Upper lobe of right lung (tissue), 1 donor: ENCODE results near the gene CANT1. TPM values are rescaled to one million over a fixed set of nuclear protein-coding genes. Genes with fewer than 3 reads are reported as not detected.

Experiments
- ATAC-seq: fragments of 200-7000 bp; cut with Tn5 transposase; one replicate; pipeline ENCODE4 v1.9.1; 2020; ENCODE audit warnings: mild to moderate bottlenecking, moderate library complexity
- DNase-seq: peaks from one replicate; pipeline ENCODE4 v3.0.0-alpha.2; 2020
- H3K27ac ChIP-seq: fragments of 200-600 bp; one replicate; pipeline ENCODE4 v1.8.0; 2022
- H3K27me3 ChIP-seq: fragments of 200-600 bp; one replicate; pipeline ENCODE4 v1.8.0; 2022; ENCODE audit warnings: mild to moderate bottlenecking
- H3K36me3 ChIP-seq: fragments of 200-600 bp; one replicate; pipeline ENCODE4 v1.8.0; 2022
- H3K4me1 ChIP-seq: fragments of 200-600 bp; one replicate; pipeline ENCODE4 v1.8.0; 2022
- H3K4me3 ChIP-seq: fragments of 200-600 bp; one replicate; pipeline ENCODE4 v1.8.0; 2022; ENCODE audit warnings: mild to moderate bottlenecking
- H3K9me3 ChIP-seq: fragments of 200-600 bp; one replicate; pipeline ENCODE4 v1.8.0; 2022
- CTCF ChIP-seq: fragments of 200-600 bp; IDR thresholded peaks from one replicate; pipeline ENCODE4 v1.8.0; 2022; ENCODE audit warnings: antibody characterized with exemption
- intact Hi-C: fragments of 100-400 bp; cut with DNase I; formaldehyde crosslinking; loops from one replicate; pipeline ENCODE4 v1.11.0; 2022
- total RNA-seq: library from RNA; stranded (reverse); fragmentation: NEBNext Ultra II Directional; extraction: Animal tissue kit (Norgen Biotek cat#: 25700); gene quantifications from one replicate; pipeline ENCODE4 v1.2.1, GENCODE V29; 2021
- donor health status: DM: no; HTN: yes; CAD: no; lungs with severe emphysema.

Gene CANT1
- total RNA-seq, 1 donor from 2014 or later = 59.6 TPM

- no peak for TF ChIP-seq CTCF
- no peaks in the 10 kb centered on the region for H3K9me3 ChIP-seq
- H3K27ac ChIP-seq = peak overlapping the region; percentile 66
- H3K36me3 ChIP-seq = peaks cover 84% of the 10 kb centered on the region
- no peak overlapping the region for H3K4me3 ChIP-seq
- no peaks in the 10 kb centered on the region for H3K27me3 ChIP-seq
- intact Hi-C loops = no loop called here
- peaks cover 9% of the 10 kb centered on the region for H3K4me1 ChIP-seq
- ATAC-seq (peak; percentile 81), DNase-seq (peak; percentile 80)
Observed at GRCh38 chr17:78995761-78996451, 13.7 kb downstream of the CANT1 start.

GRCh38 chr17:78995022-78995760 lies 14.4 kb downstream of the CANT1 start:
- peak; percentile 64 for DNase-seq
- intact Hi-C loops = no loop called here
- peaks cover 90% of the 10 kb centered on the region for H3K36me3 ChIP-seq

GRCh38 chr17:78993981-78994671 lies 15.4 kb downstream of the CANT1 start:
- Histone ChIP-seq H3K36me3 (peaks cover 85% of the 10 kb centered on the region), H3K27me3 (no peaks in the 10 kb centered on the region), H3K4me3 (no peak overlapping the region), H3K27ac (no peak overlapping the region), H3K9me3 (no peaks in the 10 kb centered on the region), H3K4me1 (peaks cover 9% of the 10 kb centered on the region)
- intact Hi-C loops = no loop called here
- DNase-seq = no peak
- ATAC-seq = no peak
- no peak for TF ChIP-seq CTCF

More at GRCh38 chr17:78995022-78995760, 14.4 kb downstream of the CANT1 start:
- no peak overlapping the region for H3K4me3 ChIP-seq
- ATAC-seq = no peak
- peak overlapping the region; percentile 66 for H3K27ac ChIP-seq
- H3K9me3 ChIP-seq = no peaks in the 10 kb centered on the region
- peaks cover 9% of the 10 kb centered on the region for H3K4me1 ChIP-seq
- TF ChIP-seq CTCF = no peak
- H3K27me3 ChIP-seq = no peaks in the 10 kb centered on the region

GRCh38 chr17:78993241-78993956 lies 16.2 kb downstream of the CANT1 start:
- Histone ChIP-seq H3K27ac (no peak overlapping the region), H3K4me3 (no peak overlapping the region), H3K9me3 (no peaks in the 10 kb centered on the region), H3K36me3 (peaks cover 79% of the 10 kb centered on the region), H3K27me3 (no peaks in the 10 kb centered on the region), H3K4me1 (peaks cover 9% of the 10 kb centered on the region)
- intact Hi-C loops = no loop called here
- ATAC-seq (peak; percentile 57), DNase-seq (peak; percentile 69)
- TF ChIP-seq CTCF = peak; percentile 79

- intact Hi-C loops = no loop called here
- H3K4me3 ChIP-seq = no peak overlapping the region
- TF ChIP-seq CTCF = no peak
- H3K36me3 ChIP-seq = peaks cover 72% of the 10 kb centered on the region
- no peaks in the 10 kb centered on the region for H3K27me3 ChIP-seq
- no peaks in the 10 kb centered on the region for H3K9me3 ChIP-seq
- peaks cover 14% of the 10 kb centered on the region for H3K4me1 ChIP-seq
- ATAC-seq (no peak), DNase-seq (no peak)
- H3K27ac ChIP-seq = no peak overlapping the region
Observed at GRCh38 chr17:78992542-78993212, 16.9 kb downstream of the CANT1 start.
